H4 (cell line): ENCODE measurements around the gene ALDH1A2. TPM values are rescaled to one million over a fixed set of nuclear protein-coding genes. Genes with fewer than 3 reads are reported as not detected.
"Not testable (repeated sequence)": the region's sequence is repeated elsewhere in the genome, so short reads cannot be mapped to it uniquely, and the experiment has no call there.

Source experiments
- DNase-seq: peaks from one replicate; pipeline ENCODE4 v3.0.0-alpha.2; 2015; ENCODE audit warnings: low spot score
- total RNA-seq: library from RNA; depleted of rRNA; stranded (reverse); fragments of >200 nt; shearing (Covaris generic); gene quantifications from 2 replicates; pipeline ENCODE4 v1.2.3, GENCODE V29; 2014

ALDH1A2 gene
- total RNA-seq, 1 experiment from 2014 or later: not detected

DNA sequence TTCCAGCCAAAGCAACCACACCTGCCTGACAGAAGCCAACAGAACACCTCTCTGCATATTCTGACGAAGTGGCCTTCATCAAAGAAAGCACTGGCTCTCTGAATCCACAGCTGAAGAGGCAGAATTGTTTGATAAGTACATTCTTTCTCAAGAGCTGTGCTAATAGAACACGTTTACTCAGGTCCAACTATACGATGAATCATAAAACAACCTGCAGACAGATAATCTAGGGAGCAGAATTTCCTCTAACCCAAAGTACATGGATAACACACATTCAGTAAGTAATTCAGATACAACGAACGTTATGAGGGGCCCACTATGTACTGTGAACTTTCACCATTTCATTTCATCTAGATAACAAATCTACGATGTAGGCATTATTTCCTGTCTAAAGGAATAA, 25.4 kb downstream of the ALDH1A2 start:
- no peak for DNase-seq

DNA sequence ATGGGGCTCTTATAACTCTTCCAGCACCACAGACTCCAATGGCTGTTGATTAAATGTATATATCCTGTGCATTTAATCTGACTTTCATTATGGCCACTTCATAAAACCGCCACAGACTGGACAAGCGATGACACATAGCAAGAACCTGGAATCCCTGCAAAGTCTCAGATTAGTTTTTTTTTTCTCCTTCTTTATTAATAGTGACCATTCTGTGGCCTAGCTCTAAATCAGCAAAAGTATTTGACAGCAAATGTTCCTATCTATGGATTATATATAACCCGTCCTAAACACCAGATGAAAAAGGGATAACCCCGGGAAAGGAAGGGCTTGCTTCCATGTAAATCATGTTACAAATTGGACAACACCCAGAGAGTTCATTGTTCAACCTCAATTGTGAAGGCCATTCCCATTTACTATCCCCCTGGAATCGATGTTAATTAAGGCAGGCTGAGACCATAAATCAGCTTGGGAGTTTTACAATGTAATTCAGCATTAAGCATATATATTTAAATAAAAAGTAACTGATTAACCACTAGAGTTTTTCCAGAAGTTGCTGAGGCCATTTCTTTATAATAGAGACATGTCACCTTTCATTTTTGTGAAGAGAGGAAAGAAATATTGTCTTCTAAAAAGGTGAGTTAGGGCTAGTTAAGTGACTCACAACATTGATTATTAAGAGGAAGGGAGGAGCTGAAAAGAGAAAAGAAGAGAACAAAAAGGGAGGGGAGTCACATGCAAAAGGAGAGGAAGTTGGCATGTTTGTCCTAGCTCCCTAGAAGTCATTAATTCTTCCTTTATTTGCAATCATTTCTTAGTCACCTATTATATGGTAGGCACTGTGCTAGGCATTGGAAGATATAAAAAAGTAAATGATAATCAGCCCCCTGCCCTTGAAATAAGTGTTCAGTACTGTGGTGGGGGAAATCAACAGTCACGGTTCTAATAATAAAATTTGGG, 26.2 kb downstream of the ALDH1A2 start:
- no peak for DNase-seq

DNA sequence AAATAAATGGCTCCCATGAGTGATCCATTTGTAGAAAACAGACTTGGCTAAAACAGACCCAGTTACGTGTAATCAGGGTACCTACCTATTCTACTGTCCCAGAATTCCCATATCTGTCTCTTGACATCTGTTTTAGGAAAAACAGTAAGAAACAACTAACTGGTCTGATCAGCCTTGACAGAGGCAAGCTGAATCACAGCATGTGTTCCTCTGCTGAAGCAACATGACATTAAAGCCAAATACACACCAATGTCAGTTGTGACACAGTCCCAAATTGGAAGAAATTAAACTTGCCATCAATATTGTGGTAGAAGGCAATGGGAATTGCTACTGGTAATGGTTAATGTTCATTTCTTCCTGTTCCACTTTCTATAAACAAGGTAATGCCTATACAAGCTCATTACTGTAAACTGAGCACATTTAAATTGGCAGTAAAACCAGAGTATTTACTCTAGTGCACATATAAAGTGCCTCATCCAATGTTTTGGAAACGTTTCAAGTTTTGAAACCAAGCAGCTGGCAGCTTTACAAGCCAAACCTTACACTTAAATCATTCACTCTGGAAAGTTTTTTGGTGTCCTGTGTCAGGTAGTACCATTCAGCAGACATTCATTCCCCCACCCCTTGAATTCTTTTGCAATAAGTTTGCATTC, 27.0 kb downstream of the ALDH1A2 start:
- peak; percentile 94 for DNase-seq

DNA sequence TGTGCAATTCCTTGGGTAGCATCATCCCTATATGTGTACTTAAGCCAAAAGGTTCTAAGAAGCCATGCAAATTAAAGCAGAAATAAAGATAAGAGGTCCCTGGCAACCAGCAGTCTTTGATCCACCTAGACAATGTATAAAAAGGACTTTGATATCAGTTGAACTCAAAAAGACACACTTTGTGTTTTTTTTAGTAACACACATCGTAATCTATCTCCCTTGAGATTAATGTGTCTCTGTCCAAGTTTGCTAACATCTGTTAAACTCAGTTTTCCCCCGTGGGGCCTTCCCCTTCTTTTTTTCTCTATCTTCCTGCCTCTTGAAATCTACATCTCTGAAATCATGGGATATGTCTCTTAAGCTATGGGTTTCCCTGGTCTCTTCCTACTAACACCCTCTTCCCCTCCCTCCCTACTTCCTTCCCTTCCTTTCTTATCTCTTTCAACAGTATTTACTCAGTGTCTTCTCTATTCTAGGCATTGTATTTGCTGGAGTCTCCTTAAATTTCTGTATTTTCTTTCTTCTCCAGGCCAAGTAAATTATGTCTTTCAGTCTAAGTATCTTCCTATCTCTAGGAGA, 27.7 kb downstream of the ALDH1A2 start:
- no peak for DNase-seq

DNA sequence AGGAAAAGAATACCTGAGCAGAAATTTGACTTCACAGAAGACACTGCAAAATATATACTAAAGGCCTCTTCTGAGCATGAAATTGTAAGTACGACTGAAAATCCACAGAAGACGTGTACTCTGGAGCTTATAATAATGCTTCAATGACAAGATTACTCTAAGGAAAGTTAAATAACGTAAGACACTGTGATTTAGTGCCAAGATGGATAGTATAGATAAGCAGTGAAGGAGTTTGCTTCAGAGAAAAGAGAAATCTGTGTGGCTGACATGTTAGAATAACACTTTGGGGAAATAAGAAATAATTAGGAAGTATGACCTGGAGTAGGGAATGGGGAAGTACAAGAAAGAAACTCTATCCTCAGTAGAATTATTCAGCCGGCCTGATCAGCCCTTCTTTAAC, 28.9 kb downstream of the ALDH1A2 start:
- no peak for DNase-seq

DNA sequence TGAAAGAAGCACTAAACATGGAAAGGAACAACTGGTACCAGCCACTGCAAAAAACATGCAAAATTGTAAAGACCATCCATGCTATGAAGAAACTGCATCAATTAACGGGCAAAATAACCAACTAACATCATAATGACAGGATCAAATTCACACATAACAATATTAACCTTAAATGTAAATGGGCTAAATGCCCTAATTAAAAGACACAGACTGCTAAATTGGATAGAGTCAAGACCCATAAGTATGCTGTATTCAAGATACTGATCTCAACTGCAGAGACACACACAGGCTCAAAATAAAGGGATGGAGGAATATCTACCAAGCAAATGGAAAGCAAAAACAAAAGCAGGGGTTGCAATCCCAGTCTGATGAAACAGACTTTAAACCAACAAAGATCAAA, 37.1 kb downstream of the ALDH1A2 start:
- not testable (repeated sequence) for DNase-seq

DNA sequence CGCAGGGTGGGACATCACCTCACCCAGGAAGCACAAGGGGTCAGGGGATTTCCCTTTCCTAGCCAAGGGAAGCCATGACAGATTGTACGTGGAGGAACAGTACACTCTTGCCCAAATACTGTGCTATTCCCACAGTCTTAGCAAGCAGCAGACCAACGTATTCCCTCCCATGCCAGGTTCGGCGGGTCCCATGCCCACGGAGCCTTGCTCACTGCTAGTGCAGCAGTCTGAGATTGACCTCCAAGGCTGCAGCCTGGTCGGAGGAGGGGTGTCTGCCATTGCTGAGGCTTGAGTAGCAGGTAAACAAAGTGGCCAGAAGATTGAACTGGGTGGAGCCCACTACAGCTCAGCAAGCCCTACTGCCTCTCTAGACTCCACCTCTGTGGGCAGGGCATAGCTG, 39.0 kb downstream of the ALDH1A2 start:
- no peak for DNase-seq

DNA sequence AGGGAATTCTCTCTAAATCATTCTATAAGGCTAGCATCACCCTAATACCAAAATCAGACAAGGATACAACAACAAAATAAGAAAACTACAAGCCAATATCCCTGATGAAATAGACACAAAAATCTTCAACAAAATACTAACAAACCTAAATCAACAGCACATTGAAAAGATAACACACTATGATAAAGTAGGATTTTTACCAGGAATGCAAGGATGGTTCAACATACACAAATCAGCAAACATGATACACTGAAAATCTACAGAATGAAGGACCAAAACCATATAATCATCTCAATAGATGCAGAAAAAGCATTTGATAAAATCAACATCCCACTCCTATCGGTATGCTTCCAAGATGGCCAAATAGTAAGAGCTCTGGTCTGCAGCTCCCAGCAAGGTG, 39.5 kb downstream of the ALDH1A2 start:
- no peak for DNase-seq

DNA sequence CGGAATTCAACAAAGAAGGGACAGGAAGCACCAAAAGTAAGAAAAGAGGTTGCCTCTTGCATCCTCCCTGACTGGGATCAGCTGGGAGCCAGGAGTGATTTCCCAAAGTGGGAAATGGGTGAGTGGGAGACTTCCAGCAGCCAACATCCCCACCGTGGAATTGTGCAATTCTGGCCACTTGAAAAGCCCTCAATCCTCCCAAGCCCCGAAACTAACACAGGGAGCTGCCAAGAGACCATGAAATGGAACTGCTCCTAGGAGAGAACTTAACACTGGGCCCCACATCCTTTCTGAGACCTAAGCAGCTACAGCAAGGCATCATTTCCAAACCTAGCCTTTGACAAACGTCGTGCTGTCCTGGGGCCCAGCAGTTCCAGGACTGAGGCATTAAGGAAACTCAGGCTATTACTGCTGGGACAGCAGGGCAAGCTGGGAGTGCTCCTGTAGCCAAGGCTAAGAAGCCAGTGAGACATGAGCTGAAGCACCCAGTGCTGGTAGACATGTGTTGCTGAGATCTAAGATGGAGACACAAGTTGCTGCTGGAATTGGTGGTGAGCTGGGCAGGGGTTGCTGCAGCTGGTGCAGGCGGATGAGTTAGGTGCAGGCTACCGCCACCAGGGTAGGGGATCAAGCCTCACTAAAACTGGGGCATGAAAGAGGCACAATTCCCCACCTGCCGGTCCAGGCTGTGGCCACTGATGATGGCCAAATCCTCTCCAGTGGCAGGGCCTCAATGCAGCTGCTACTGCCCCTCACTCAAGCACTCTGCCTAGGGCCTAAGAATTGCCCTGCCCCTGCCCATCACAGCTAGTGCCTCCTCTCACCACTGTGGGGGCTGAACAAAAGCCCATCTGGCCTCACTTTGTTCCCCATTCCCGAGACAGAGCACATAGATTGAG, 43.9 kb downstream of the ALDH1A2 start:
- no peak for DNase-seq

DNA sequence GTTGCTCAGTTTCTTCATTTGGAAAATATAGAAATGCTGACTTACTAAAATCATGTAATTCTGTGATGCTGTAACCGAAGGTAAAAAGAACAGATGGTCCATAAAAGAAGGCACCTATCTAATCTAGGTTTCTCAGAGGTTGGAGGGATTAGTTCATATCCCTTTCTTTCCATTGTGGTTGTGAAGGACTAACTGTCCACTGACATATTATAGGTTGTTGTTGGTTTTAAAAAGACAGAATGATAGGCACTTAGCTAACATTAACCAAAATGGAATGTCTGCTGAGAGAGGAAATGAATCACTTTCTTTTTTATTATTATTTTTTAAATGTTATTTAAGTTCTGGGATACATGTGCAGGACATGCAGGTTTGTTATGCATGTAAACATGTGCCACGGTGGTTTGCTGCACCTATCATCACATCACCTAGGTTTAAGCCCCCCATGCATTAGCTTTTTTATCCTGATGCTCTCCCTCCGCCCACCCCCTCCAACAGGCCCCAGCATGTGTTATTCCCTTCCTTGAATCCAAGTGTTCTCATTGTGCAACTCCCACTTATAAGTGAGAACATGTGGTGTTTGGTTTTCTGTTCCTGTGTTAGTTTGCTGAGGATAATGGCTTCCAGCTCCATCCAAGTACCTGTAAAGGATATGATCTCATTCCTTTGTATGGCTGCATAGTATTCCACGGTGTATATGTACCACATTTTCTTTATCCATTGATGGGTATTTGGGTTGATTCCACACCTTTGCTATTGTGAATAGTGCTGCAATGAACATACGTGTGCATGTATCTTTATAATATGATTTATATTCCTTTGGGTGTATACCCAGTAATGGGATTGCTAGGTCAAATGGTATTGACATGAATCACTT, 45.8 kb downstream of the ALDH1A2 start:
- no peak for DNase-seq

DNA sequence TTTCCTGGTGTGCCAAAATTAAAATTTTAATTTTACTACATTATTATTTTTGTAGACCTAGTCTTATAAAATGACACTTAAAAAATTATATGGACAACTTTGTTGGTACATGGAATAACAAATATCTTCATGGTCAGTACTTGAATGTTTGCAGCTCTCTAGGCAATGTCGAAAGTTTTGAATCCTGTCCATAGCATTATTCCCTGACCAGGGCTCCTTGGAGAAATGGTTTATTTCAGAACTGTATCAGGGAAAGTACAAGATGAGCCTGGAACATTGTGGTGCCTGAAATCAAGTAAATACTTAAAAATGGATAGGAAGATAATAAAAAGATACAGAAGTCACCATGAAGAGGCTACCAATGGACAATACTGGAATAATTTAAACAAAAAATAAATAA, 47.6 kb downstream of the ALDH1A2 start:
- DNase-seq: no peak

DNA sequence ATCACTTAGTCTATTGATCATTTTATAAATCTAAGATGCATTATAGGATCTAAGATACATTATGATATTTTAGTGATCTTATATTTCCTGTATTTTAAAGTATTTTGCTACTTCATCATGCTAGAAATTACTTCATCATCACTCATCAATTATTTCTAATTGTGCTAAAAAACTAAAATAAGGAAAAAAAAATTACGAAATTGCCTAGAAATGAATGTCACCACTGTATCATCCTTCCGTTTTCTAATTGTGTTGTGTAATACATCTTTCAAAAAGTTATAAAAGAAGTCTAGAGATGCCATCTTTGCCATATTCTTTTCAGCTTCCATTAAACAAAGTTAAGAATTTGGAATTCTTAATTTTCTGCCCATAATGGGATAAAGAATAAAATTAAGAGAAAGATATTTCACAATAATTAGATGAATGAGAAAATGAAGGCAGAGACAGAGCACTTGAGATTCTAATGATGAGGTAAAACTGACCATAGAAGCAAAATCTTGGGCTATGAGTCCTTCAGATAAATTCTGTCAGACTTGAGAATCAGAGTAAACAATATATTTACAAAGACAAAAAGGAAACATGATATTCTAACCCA, 48.8 kb downstream of the ALDH1A2 start:
- no peak for DNase-seq

DNA sequence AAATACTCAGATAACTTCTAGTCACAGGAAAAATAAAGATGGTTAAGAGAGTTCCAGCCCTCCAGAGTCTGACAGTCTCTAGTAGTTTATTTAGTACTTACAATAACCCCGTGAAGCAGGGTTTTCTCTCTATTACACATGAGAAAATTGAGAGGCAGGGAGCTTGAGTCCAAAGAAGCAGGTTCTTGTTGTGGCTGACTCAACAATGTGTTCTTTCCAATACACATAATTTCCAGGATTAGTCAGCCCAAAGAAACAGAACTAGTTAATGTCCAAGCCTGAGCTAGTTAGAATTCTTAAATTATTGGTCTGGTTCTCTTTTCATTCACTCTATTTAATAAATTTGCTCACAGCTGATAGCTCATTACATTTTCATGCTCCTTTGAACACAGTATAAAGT, 49.9 kb downstream of the ALDH1A2 start:
- no peak for DNase-seq

DNA sequence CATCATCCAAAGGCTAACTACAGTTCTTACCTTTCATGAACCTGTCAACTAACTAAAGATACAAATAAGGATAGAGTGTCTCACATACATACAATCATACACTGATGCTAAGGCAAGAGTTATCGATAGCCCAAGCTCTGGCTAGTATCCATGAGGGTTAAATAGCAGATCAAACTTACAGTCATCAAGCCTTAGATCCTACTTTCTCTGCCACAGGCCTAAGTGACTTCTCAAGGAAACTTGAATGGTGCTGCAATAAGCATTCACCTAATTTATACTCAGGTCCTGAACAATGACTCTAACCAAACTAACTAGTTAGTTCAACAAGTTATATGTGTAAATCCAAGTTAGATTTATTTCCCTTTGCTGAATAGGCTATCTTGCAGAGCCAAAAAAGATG, 51.0 kb downstream of the ALDH1A2 start:
- no peak for DNase-seq

DNA sequence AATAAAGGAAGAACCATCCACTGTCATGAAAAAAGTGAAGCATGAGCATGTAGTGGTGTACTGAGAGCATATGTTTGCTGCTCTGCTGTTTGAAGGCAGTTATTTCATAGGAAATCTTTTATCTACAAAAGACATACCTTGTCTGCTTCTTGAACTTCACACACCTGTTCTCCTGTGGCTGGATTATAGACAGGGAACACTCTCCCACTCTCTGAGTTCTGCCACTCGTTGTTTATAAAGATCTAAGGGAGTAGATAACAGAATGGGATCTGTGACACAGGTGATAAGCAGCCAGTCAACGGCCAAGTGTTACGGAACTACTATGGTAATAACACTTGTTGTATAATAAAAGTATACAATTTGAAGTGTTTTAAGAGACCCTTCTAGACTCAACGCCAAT, 51.5 kb downstream of the ALDH1A2 start:
- no peak for DNase-seq

DNA sequence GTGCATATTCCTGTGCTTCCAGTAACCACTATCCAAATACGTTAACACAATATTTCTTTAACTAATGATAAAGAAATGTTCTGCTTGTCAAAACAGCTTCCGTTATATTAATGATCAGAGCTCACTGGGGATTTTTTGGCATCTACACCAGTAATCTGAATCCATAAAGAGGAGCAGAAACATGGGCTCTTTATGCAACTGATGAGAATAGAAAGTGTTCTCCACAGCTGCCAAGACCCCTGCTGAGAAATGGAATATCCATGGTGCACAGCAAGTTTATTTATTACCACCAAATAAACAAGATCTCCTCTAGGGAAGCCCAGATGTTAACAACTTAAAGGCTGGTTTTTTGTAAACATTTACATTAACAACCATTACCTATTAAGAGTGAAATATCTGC, 54.5 kb downstream of the ALDH1A2 start:
- peak; percentile 24 for DNase-seq

DNA sequence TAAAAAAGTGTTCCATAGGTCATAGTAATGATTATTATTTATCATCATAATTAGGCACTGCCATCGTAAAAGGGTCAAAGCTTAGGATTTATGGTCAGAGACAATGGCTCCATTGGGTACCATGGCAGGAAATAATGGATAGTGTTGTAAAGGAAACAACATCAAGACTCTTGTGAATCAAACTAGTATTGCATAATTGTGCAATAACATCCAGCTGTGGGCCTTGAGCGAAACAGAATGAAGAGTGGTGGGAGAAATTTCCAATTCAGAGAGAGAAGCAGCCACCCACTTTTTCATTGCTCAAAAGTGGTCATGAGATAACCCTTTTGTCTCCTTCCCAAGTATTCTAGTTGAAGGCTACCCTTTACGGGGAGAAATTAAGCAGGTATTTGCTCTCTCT, 61.7 kb downstream of the ALDH1A2 start:
- DNase-seq: no peak

DNA sequence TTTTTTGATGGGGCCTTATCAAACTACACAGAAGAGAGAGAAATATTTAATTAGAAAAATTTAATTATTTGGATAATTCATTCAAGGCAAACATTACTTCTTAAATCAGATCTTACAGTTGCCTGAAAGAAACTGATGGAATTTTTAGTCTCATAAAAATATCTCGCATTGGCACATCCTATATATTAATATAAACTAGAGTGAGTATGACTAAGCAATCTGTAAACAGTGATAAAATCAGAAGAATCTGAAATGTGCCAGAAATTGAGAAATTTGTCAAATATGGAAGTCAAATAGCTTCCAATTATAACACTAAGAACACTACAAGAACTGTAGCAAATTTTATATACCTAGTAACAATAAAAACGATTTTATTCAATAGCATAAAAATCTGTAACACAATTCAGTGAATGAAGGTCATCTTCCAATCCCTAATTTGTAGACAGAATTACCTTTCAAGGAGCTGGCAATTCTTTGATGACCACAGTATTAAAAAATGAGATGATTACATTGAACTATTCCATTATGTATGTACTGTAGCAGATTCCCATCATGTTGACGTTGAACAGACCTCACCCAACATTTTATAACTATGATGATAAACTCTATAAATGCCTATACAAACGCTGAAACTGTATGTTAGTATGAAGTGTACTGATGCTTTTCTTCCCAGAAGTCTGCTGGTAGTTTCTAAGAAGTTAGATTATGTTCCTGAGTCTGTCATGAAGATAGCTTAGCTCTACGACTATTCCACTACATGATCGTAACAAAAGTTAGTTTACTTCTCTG, 63.0 kb downstream of the ALDH1A2 start:
- DNase-seq: no peak

DNA sequence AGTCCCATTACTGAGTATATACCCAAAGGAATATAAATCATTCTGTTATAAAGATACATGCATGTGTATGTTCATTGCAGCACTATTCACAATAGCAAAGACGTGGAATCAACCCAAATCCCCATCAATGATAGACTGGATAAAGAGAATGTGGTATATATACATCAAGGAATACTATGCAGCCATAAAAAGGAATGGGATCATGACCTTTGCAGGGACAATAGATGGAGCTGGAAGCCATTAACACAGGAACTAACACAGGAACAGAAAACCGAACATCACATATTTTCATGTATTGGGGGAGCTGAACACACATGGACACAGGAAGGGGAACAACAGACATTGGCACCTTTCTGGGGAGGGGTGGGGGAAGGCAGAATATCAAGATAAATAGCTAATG, 65.8 kb downstream of the ALDH1A2 start:
- not testable (repeated sequence) for DNase-seq

DNA sequence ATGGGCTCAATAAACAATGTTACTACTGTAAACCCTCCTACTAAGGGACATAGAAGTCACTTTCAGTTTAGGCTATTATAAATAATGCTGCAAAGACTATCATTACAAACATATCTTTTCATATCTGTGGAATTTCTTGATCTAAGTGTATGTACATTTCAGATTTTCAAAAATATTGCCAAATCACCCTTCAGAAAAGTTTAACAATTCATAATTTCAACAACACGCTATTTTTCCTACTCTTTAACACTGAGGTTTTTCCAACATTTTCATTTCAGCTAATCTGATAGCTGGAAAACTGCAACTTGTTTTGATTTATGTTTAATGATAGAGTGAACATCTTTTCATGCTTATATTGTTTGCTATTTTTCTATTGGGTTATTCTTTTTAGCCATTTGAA, 69.0 kb downstream of the ALDH1A2 start:
- DNase-seq: no peak
